ENCODE measurements around the gene BCL2L11.

GRCh38 chr2:111122631-111123421 is 2.1 kb downstream of the BCL2L11 start:
- TF ChIP-seq ESRRA (IDR thresholded peaks at IDR 0.05; ENCODE audit: low read length): no peak
- TF ChIP-seq JUNB (IDR thresholded peaks at IDR 0.05): no peak
- TF ChIP-seq TAF1 (IDR thresholded peaks at IDR 0.05; ENCODE audit: borderline replicate concordance, low read depth, low read length): no peak
- no peak for TF ChIP-seq CTCF (IDR thresholded peaks at IDR 0.05 in 2 of 3, conservative IDR thresholded peaks at IDR 0.05 in 1 of 3; ENCODE audit: control insufficient read depth in 2 of 3, extremely low read depth in 1 of 3, insufficient read depth in 1 of 3, low read depth in 3 of 3, low read length in 3 of 3)
- TF ChIP-seq SUZ12 (IDR thresholded peaks at IDR 0.05; ENCODE audit: unreplicated experiment): no peak
- TF ChIP-seq TCF3 (IDR thresholded peaks at IDR 0.05; ENCODE audit: borderline replicate concordance, insufficient read depth, low read depth, low read length): no peak
- TF ChIP-seq RCOR1 (conservative IDR thresholded peaks at IDR 0.05; ENCODE audit: low read depth, low read length): no peak
- TF ChIP-seq POLR2A (IDR thresholded peaks at IDR 0.05; ENCODE audit: low read depth, low read length): no peak
- no peak for TF ChIP-seq GABPA (IDR thresholded peaks at IDR 0.05; ENCODE audit: low read depth)
- no peak for TF ChIP-seq RAD51 (IDR thresholded peaks at IDR 0.05)
- TF ChIP-seq TCF12 (IDR thresholded peaks at IDR 0.05; ENCODE audit: low read depth, low read length): no peak

Measured in GM12878 (cell line).